Head of caudate nucleus (tissue), 42 donors: Measurements from ENCODE around the gene RNF38.
"Not testable (repeated sequence)": the region's sequence is repeated elsewhere in the genome, so short reads cannot be mapped to it uniquely, and the experiment has no call there.

Experiments used
- DNase-seq, 42 donors: peaks; one replicate each; pipeline versions ENCODE4 v3.0.0 to v3.0.0-alpha.2; 2020 to 2021; ENCODE audit warnings: mixed read lengths in 7 of 42
- intact Hi-C: fragments of 100-400 bp; cut with DNase I; formaldehyde crosslinking; loops from one replicate; pipeline ENCODE4 v1.15.0; 2022

The RNF38 gene

DNA sequence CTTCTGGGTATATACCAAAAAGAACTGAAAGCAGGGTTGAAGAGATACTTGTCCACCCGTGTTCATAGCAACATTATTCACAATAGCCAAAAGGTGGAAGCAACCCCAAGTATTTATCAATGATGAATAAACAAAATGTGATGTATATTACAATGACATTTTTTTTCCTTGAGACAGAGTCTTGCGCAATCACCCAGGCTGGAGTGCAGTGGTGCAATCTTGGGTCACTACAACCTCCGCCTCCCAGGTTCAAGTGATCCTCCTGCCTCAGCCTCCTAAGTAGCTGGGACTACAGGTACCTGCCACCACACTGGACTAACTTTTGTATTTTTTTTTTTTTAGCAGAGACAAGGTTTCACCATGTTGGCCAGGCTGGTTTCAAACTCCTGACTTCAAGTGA lies 11.3 kb upstream of the RNF38 start:
- intact Hi-C loops, DNase-seq: not testable (repeated sequence)

DNA sequence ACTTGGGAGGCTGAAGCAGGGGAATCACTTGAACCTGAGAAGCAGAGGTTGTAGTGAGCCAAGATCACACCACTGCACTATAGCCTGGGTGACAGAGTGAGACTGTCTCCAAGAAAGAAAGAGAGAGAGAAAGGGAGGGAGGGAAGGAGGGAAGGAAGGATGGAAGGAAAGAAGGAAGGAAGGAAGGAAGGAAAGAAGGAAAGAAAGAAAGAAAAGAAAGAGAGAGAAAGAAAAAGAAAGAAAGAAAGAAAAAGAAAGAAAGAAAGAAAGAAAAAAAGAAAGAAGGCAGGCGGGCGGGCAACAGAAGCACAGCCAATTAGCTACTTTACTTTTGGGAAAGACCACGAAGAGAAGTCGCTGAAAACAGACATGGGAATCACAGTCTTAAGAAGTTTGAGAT lies 9.0 kb upstream of the RNF38 start:
- DNase-seq = not testable (repeated sequence)
- intact Hi-C loops = loop anchor here (5.0 kb wide), 2 partner anchors 43 to 148 kb away; no protein-coding TSS in a partner anchor

DNA sequence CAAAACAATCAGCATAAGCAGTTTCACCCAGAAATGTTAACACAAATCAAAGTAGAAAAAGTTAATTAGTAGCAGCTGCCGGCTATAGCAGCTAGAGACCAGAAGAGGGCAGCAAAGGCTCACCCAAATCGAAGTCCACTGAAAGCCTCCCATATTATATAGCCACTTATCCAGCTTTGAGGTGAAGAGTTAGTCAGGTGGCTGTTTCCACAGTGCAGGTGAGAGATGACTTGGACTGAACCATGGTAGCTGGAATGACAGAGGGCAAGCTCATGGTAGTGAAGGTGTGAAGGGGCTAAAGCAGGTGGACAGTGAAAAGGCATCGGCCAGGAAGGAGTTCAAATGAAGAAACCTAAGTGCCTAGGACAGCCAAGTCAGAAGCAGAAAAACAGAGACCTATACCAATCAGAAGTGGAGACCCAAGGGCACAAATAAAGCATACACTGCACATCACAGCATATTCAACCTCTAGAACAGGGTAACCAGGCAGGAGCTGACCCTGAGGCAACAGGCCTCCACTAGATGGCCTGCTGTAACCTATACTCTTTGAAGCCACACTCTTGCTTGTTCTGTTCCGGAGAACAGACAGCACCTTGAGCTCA lies 7.2 kb upstream of the RNF38 start:
- peak; percentile 5 to 87 (median 63) for DNase-seq
- intact Hi-C loops = loop anchor here (5.0 kb wide), 2 partner anchors 45 to 150 kb away; no protein-coding TSS in a partner anchor

DNA sequence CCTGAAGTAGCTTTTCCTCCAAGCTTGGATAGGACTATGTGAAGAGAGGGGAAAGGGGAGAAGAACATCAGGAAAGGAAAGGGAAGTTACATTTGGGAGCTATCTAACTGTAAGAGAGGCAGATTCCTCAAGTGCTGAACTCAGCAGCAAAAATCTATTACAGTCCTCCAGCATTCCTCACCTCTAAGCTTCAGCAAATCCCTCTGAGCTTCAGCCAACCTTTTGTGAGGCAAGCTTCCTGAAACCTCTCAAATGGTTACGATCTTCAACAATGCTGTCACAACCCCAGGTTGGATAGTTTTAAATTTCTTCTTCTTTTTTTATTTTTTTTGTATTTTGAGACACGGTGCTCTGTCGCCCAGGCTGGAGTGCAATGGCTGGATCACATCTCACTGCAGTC lies 2.5 kb upstream of the RNF38 start:
- intact Hi-C loops = loop anchor here (5.0 kb wide), 1 partner anchor 210 kb away; the partner anchor contains the start of gene CLTA
- DNase-seq = no peak

DNA sequence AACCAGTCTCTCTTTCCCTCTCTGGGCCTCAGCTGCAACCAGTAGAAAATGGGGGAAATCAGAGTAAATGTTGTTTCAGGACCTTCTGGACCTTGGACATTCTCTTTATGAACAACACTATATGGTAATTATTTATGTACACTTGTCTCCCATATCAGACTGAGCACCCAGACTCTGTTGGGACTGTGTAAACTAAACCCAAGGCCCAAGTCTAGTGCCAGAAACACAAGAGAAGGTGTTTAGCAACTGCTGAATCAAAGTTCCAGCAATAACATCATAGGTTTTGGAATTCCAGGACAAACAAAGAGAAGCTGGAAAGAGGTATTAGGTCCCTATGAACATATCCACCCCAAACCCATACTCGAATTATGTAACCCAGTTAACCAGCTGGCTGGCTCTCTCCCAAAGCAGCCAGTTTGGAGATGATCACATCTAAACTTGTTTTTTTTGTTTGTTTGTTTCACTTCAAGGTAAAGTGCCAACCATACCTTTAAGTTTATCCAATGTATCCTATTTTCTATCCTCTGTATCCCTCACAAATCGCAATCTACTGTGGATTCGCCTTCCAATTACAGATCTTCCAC lies 1.9 kb upstream of the RNF38 start:
- intact Hi-C loops = loop anchor here (5.0 kb wide), 1 partner anchor 210 kb away; the partner anchor contains the start of gene CLTA

DNA sequence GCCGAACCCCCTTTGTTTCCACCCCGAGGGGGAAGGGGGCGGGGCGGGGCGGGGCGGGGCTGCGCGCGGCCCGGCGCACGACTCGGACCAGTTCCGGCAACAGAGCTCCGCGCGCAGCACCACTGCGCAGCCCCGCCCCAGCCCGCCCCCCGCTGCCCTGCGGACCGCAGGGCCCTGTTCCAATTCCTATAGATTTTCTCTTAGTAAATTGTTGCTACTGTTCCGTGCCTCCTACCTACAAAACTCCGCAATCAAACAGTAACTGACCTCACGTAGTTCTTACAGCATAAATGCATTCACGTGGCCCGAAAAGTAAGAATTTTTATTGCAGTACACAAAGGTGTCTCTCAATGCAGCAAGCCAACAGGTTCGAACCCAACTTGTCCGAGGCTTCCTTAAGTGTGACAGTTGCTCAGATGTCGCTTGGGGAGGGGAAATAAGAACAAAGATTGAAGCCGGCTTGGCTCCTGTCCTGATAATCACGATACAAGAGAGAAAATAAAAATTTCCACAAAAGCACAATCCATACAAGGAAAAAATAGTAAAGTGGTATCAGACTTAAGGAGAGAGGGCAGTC lies 1.2 kb upstream of the RNF38 start:
- intact Hi-C loops = loop anchor here (5.0 kb wide), 1 partner anchor 209 kb away; the partner anchor contains the start of gene CLTA
- DNase-seq = peak in 17 of 42 donors; percentile 32 to 86 (median 67)

More for the DNA sequence above, 1.9 kb upstream of the RNF38 start:
- no peak for DNase-seq

DNA sequence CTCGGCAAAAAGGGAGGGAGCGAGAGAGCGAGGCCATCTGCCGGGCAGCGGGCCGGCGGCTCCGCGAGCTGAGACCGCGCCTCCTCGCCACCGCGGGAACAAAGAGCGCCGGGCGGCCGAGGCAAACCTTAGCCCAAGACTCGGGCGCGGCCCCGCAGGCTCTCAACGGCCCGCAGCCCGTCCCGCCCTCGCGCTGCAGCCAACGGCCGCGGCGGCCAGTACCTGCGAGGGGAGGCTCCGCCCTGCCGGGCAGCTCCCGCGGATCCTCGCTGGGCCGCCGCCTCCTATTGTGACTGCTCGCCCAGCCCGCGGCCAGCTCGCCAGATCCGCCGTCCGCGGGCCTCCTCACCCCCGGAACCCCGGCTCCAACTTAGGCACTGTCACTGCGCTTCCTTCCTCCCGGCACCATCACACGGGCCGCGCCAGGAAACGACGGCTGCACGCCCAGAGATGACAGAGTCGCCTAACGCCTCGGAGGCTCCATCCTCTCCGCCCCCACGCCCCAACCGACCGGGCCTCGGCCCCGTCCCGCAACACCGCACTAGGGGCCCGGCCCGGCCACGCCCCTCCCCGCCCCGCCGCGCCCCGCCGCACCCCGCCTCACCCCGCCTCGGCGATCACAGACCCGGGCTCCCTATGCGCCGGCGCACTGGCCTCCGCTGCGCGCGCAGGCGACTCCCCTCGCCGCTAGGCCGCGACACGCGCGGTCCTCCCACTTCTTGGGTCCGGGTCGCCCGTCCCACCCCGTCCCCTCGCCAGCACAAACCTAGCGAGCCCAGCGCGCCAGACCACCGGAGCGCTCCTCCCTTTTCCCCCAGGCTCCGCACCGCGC lies 479 bp upstream of the RNF38 start:
- DNase-seq = peak; percentile 68 to 96 (median 89)
- intact Hi-C loops = loop anchor here (5.0 kb wide), 1 partner anchor 208 kb away; the partner anchor contains the start of gene CLTA

DNA sequence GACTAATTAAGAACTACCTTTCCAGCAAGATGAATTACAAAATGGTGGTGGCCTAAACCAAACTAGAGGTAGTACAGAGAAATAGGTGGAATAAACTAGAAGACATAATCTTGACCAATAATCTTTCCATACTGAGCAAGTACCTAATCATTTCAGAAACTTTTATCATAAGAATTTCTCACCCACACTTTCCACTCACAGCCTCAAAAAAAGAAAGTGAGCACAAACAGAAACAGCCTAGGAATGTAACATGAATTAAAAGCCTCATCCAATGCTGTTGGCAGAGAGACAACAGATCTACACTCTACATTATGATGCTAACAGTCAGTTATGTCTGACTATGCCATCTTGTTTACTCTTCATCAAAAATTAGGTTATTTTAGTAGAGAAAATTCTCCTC lies 1.3 kb downstream of the RNF38 start:
- intact Hi-C loops = no loop called here
- DNase-seq = no peak

DNA sequence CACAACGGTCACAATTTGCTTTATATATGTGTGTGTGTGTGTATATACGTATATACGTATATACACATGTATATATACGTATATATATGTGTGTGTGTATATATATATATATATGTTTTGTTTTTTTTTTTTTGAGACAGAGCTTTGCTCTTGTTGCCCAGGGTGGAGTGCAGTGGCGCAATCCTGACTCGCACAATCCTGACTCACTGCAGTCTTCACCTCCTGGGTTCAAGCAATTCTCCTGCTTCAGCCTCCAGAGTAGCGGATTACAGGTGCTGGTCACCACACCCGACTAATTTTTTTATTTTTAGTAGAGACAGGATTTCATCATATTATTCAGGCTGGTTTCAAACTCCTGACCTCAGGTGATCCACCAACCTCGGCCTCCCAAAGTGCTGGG lies 3.1 kb downstream of the RNF38 start:
- no peak for DNase-seq
- intact Hi-C loops = no loop called here

DNA sequence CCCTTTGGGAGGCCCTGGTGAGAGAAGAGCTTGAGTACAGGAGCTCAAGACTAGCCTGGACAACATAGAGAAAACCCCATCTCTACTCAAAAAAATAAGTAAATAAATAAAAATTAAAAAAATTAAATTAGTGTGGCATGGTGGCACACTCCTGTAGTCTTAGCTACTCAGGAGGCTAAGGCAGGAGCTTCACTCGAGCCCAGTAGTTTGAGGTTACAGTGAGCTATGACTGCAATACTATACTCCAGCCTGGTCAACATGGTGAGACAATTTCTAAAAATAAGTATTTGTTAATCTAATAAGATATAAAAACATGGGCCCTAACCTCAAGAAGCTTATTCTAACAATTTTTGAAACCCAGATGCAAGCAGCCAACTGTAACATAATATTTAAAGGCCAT lies 7.6 kb downstream of the RNF38 start:
- intact Hi-C loops = no loop called here
- DNase-seq = no peak

DNA sequence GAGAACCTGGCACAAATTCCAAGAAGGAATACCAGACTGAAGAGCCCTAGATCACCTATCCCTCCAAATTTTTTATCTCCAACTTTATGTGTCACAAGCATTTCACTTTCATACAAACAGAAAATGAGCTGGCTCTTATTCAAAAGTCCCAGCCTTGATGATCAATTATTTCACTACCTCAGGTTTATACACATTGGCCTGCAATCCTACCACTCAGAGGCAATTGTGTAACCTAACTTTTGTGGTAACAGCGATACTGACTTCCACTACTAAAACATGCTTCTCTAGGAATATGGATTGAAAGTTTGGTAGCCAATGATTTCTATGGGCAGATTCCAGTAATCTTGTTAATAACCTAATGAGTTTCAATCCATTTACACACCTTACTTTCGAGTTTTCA lies 10.5 kb downstream of the RNF38 start:
- DNase-seq = no peak
- intact Hi-C loops = no loop called here

DNA sequence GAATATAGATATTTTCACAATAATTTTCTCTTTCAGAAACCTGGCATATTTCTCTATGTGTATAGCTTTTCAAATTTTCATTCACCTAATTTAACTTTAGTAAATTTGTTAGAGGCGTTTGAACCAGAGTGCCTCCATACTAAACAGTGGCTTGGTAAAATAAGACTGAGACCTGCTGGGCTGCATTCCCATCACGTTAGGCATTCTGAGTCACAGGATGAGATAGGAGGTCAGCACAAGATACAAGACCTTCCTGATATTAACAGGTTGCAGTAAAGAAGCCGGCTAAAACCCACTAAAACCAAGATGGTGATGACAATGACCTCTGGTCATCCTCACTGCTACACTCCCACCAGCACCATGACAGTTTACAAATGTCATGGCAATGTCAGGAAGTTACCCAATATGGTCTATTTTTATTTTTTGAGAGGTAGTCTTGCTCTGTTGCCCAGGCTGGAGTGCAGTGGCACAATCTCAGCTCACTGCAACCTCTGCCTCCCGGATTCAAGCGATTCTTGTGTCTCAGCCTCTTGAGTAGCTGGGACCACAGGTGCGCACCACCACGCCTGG lies 13.6 kb downstream of the RNF38 start:
- DNase-seq, intact Hi-C loops: not testable (repeated sequence)

DNA sequence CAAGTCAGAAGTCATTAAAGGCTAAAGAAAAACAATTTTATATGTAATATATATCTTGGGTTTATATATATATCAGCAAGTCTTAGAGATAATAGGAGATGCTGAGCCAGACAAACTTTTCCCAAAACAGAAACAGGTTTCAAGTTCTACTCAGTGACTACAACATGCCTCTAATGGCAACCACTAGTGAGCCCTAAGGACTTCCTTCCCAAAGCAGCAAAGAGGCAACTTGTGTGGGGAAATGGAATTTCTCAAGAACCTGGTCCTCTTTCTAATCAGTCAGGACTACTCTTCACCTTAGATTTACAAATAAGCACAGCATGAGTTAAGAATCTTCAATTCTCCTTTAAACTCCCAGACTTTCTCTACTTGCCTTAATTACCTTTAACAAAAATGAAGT lies 17.6 kb downstream of the RNF38 start:
- intact Hi-C loops = no loop called here
- no peak for DNase-seq

DNA sequence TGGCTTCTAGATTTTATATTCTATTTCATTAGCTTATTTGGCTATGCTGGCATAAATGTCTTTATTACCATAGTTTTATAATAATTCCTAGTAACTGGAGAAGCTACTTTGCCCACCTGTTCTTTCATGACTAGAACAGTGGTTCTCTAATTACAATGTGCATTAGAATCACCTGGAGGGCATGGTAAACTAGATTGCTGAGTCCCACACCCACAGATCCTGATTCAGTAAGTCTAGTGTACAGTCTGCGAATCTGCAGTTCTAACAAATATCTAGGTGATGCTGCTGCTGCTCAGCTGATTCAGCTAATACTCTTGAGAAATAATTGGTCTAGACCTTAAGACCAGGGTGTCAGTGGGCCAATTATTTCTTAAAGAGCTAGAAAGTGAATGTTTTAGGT lies 35.5 kb downstream of the RNF38 start:
- intact Hi-C loops = no loop called here
- DNase-seq = no peak

DNA sequence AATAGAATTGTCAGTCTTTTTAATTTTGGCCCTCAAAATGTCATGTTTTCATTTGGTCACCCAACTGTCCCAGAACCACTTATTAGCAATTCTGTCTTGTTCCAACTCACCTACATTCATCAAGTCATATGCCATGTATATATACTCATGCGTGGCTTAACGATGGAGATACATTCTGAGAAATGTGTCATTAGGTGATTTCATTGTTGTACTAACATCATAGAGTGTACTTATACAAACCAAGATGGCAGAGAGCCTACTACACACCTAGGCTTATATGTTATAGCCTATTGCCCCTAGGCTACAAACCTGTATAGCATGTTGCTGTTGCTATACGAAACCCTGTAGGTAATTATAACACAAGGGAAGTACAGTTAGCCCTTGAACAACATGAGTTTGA lies 36.6 kb downstream of the RNF38 start:
- intact Hi-C loops = no loop called here
- DNase-seq = no peak

DNA sequence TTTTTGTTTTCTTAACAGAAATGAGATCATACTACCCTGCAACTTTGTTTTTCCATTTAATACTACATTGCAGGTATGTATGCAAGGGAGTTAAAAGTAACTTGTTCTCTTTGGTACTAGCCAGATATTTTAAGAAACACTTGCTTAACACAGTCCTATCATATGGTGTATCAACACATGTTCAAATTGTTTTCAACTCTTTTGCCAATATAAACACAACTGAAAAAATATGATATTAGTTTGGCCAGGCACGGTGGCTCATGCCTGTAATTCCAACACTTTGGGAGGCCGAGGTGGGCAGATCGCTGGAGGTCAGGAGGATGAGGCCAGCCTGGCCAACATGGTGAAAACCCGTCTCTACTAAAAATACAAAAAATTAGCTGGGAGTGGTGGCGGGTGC lies 41.6 kb downstream of the RNF38 start:
- DNase-seq = no peak
- intact Hi-C loops = no loop called here

DNA sequence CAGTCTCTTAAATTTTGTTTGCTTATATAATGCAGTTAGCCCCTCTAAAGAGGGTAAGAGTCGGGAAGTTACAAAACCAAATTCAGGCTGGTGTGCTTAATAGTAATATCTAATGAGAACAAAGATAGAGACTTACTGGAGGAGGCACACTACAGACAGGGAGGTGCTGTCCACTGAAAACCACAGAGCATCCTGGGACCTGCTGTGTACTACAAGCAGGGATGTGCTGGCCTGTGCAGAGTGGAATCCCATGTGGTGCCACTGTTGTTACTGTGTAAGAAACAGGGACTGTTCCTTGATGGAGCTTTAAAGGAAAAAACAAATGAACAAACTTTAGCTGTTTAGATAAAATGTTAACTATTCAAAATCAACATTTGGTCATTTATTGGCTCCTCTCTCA lies 42.4 kb downstream of the RNF38 start:
- DNase-seq = no peak

DNA sequence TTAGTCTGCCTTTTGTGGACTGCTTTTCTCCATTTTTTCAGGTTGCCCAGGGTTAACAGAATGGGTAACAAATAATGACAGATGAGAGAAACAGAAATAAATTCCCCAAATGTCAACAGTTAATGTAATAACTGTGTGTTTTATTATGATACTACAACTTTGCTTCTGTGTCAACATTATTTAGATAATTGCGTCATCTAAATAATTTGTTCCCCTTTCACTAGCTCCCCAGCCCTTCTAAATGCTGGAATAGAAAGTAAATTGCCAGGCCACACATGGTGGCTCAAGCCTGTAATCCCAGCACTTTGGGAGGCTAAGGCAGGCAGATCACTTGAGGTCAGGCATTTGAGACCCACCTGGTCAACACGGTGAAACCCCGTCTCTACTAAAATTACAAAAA lies 53.5 kb downstream of the RNF38 start:
- intact Hi-C loops = no loop called here
- DNase-seq = no peak

More for the DNA sequence above, 42.4 kb downstream of the RNF38 start:
- intact Hi-C loops = no loop called here

DNA sequence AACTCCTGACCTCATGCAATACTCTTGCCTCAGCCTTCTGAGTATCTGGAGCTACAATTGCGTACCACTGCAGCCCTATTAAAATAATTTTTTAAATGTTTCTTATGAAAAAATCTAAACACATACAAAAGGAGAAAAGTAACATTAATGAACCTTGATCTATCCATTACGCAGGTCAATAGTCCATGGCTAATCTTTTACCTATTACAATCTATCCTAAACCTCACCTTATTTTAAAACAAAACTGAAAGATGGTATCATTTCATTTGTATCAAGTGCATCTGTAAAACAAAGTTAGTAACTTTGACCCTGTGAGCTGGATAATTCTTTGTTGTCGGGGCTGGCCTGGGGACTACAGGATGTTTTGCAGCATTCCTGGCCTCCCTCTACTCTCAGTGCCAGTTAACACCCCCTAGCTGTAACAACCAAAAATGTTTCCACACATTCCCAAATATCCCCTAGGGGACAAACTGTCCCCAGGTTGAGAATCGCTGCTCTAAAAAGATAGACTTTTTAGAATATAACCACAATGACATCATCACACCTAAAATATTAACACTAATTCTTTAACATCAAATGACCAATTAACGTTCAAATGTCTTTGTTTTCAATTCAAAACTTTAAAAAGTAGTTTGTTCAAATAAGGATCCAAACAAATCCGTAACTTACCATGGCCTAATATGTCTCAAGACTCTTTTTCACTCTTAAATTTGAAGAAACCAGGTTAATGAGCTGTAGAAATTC lies 54.8 kb downstream of the RNF38 start:
- intact Hi-C loops = no loop called here
- DNase-seq = no peak
